Effector memory CD8-positive, alpha-beta T cell (primary cell): ENCODE data around the gene PDHX.
"Not testable (repeated sequence)": the region's sequence is repeated elsewhere in the genome, so short reads cannot be mapped to it uniquely, and the experiment has no call there.

Source experiments
- ATAC-seq: fragments of 150-1000 bp; cut with Tn5 transposase; replicated peaks from 2 replicates; pipeline ENCODE4 v1.10.0; 2021; ENCODE audit warnings: mild to moderate bottlenecking, moderate library complexity
- DNase-seq, 3 experiments: peaks; one replicate each; pipeline ENCODE4 v3.0.0; 2021
- H3K27ac Mint-ChIP-seq, 2 donors: one replicate each; pipeline ENCODE4 v1.8.0; 2022; ENCODE audit warnings: mild to moderate bottlenecking in 2 of 2, mixed read lengths in 2 of 2, moderate library complexity in 2 of 2
- H3K27me3 Mint-ChIP-seq, 2 donors: one replicate each; pipeline ENCODE4 v1.8.0; 2022; ENCODE audit warnings: mixed read lengths in 2 of 2
- H3K36me3 Mint-ChIP-seq: one replicate; pipeline ENCODE4 v1.8.0; 2022; ENCODE audit warnings: mild to moderate bottlenecking, moderate library complexity, mixed read lengths; ENCODE audit not compliant: insufficient read depth
- H3K4me1 Mint-ChIP-seq, 2 donors: one replicate each; pipeline ENCODE4 v1.8.0; 2022; ENCODE audit warnings: low read depth in 2 of 2, mixed read lengths in 2 of 2
- H3K4me3 Mint-ChIP-seq, 2 donors: one replicate each; pipeline ENCODE4 v1.8.0; 2022; ENCODE audit warnings: mild to moderate bottlenecking in 2 of 2, mixed read lengths in 2 of 2, moderate library complexity in 2 of 2
- H3K9me3 Mint-ChIP-seq, 2 donors: one replicate each; pipeline ENCODE4 v1.8.0; 2022; ENCODE audit warnings: mixed read lengths in 2 of 2
- total RNA-seq, 9 experiments: gene quantifications; one replicate each; lab custom pipeline; 2026; lab: John Stamatoyannopoulos, UW

The PDHX gene
- 14.1 to 33.4 (median 27.5) reads per million in 9 experiments for total RNA-seq

DNA sequence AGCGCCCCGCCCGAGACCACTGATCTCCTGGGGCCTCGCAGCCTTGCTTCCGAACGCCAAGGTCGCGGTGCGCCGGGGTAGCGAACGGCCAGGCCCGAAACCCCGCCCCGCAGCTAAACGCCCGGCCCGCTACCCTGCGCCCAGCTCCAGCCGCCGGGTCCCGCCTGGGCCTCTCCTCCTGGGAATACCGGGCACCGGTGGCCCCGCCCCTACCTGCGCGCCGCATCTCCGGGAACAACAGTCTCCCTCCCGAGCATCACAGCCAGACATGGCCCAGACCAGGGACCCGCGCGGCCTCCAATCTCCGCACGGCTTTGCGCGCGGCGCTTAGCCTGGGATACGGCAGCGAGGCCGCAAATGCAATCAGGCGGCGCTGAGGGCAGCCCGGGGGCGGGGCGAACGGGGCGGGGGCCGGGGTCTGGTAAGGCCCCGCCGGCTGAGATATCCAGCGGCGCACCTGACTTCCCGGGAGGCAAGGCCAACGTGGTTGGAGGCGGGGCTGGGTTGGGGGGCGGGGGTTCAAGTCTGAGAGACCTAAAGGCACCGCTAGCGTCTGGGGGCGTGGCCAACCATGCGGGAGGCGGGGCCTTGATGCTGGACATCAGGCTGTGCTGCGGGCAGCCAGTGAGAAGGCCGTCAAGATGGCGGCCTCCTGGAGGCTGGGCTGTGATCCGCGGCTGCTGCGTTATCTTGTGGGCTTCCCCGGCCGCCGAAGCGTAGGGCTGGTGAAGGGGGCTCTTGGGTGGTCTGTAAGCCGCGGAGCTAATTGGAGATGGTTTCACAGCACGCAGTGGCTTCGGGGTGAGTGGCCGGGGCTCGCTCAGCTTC lies at the start of gene PDHX, which contains the start of gene APIP:
Gene PDHX (plus strand): TSS at position 604 of the 828 bp plus-strand sequence. CDS start 38 bp downstream, at position 642.
Gene APIP (minus strand): TSS at position 365 of the 828 bp plus-strand sequence. CDS start 95 bp downstream, at position 270.
- H3K36me3 Mint-ChIP-seq, result peaks cover 7% of the 10 kb centered on the region

GRCh38 chr11:34869425-34869824 lies 47.0 kb upstream of the PDHX start:
- no peak overlapping the region for H3K4me3 Mint-ChIP-seq
- H3K4me1 Mint-ChIP-seq, result no peaks in the 10 kb centered on the region
- DNase-seq (no peak), ATAC-seq (no peak)
- H3K27ac Mint-ChIP-seq, result no peak overlapping the region
- H3K9me3 Mint-ChIP-seq, result no peaks in the 10 kb centered on the region
- H3K36me3 Mint-ChIP-seq, result no peaks in the 10 kb centered on the region
- no peaks in the 10 kb centered on the region for H3K27me3 Mint-ChIP-seq

More for the DNA sequence above, at the start of gene PDHX, which contains the start of gene APIP:
- peak; percentile 82 to 87 (median 84) for DNase-seq
- Mint-ChIP-seq H3K9me3 (no peaks in the 10 kb centered on the region), H3K4me1 (peaks cover 28 to 30% of the 10 kb centered on the region in 2 donors), H3K27me3 (no peaks in the 10 kb centered on the region), H3K4me3 (peak within 1 kb of the TSS; percentile 91 to 99), H3K27ac (peak within 1 kb of the TSS; percentile 95 to 99)
- ATAC-seq, result peak; percentile 82

DNA sequence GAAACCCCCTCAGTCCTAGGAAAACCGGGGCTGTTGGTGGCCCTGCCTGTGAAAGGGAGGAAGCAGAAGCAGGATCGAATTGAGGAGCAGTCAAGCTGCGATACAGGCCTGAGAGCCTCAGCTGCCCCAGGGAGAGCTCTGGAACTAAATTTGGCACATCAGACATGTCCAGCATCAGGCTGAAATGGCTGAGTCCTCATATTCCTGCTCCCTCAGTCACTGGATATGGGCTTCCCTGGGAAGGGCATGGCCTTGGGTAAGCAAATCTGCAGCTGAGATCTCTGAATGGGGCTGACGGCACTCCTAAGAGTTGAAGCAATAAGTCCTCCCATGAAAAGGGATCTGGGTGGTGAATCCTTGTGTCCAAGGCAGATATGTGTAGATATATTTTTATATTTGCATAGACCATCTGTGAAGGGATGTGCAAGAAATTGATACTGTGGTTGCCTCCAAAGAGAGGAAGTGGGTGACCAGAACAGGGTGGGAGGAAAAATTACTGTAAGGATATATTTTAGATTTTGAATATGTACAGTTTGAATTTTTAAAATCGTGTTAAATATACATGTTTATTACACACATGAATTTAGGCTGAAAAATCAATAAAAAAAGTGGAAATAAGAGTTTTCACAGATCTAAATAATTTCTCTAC lies 45.7 kb upstream of the PDHX start:
- Mint-ChIP-seq H3K27ac (no peak overlapping the region), H3K9me3 (no peaks in the 10 kb centered on the region), H3K4me1 (no peaks in the 10 kb centered on the region), H3K36me3 (no peaks in the 10 kb centered on the region), H3K4me3 (no peak overlapping the region), H3K27me3 (no peaks in the 10 kb centered on the region)
- DNase-seq, result no peak
- no peak for ATAC-seq

DNA sequence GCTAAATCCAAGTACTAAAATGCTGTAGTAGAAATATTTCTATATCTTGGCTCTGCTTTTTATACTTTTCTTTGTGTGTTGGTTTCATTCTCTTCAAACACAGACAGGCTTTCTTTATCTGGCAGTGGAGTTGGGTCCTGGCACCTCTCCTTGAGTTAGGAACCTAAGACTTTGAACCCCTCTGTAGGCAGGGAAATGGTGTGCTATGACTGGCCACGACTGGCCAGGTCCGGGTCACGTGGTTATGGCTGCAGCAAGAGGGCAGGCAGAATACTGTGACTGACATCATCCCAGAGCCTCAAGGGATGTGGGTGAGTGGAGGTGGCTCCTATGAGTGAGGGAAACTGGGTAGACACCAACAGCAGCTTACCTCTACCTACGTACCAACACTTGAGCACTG lies 42.2 kb upstream of the PDHX start:
- Mint-ChIP-seq H3K4me3 (no peak overlapping the region), H3K27me3 (no peaks in the 10 kb centered on the region), H3K27ac (no peak overlapping the region), H3K4me1 (no peaks in the 10 kb centered on the region), H3K36me3 (no peaks in the 10 kb centered on the region), H3K9me3 (no peaks in the 10 kb centered on the region)
- DNase-seq (no peak), ATAC-seq (no peak)

GRCh38 chr11:34877375-34877975 lies 38.9 kb upstream of the PDHX start:
- no peaks in the 10 kb centered on the region for H3K4me1 Mint-ChIP-seq
- no peaks in the 10 kb centered on the region for H3K9me3 Mint-ChIP-seq
- no peak overlapping the region for H3K27ac Mint-ChIP-seq
- no peaks in the 10 kb centered on the region for H3K27me3 Mint-ChIP-seq
- ATAC-seq (no peak), DNase-seq (no peak)
- no peaks in the 10 kb centered on the region for H3K36me3 Mint-ChIP-seq
- H3K4me3 Mint-ChIP-seq, result no peak overlapping the region

- H3K4me1 Mint-ChIP-seq, result no peaks in the 10 kb centered on the region
- DNase-seq (no peak), ATAC-seq (no peak)
- H3K4me3 Mint-ChIP-seq, result no peak overlapping the region
- no peaks in the 10 kb centered on the region for H3K9me3 Mint-ChIP-seq
- H3K36me3 Mint-ChIP-seq, result peaks cover 7% of the 10 kb centered on the region
- no peak overlapping the region for H3K27ac Mint-ChIP-seq
- H3K27me3 Mint-ChIP-seq, result no peaks in the 10 kb centered on the region
Observed at GRCh38 chr11:34881900-34882299, 34.5 kb upstream of the PDHX start.

DNA sequence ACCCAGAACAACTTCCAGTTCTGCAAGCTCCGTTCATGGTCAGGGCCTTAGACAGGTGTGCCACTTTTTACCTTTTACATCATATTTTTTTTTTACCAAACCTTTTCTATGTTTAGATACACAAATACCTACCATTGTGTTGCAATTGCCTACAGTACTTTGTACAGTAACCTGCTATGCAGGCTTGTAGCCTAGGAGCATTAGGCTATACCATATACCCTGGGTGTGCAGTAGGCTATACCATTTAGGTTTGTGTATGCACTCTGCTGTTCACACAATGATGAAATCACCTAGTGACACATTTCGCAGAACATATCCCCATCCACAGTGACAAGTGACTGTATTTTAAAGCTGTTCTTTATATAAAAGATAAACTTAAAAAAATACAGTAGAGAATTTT lies 29.8 kb upstream of the PDHX start:
- DNase-seq, result no peak
- Mint-ChIP-seq H3K27me3 (no peaks in the 10 kb centered on the region), H3K4me3 (no peak overlapping the region), H3K36me3 (peaks cover 7% of the 10 kb centered on the region), H3K27ac (no peak overlapping the region), H3K4me1 (no peaks in the 10 kb centered on the region), H3K9me3 (no peaks in the 10 kb centered on the region)
- ATAC-seq, result no peak

- Mint-ChIP-seq H3K27ac (no peak overlapping the region), H3K36me3 (peaks cover 7% of the 10 kb centered on the region), H3K4me1 (no peaks in the 10 kb centered on the region), H3K27me3 (no peaks in the 10 kb centered on the region), H3K4me3 (no peak overlapping the region), H3K9me3 (no peaks in the 10 kb centered on the region)
- ATAC-seq, result no peak
- DNase-seq, result no peak
Observed at GRCh38 chr11:34887260-34887659, 29.2 kb upstream of the PDHX start.

GRCh38 chr11:34890089-34890488 lies 26.3 kb upstream of the PDHX start:
- no peaks in the 10 kb centered on the region for H3K27me3 Mint-ChIP-seq
- no peaks in the 10 kb centered on the region for H3K36me3 Mint-ChIP-seq
- no peaks in the 10 kb centered on the region for H3K9me3 Mint-ChIP-seq
- no peak for DNase-seq
- no peaks in the 10 kb centered on the region for H3K4me1 Mint-ChIP-seq
- H3K27ac Mint-ChIP-seq, result no peak overlapping the region
- no peak overlapping the region for H3K4me3 Mint-ChIP-seq
- ATAC-seq, result no peak

DNA sequence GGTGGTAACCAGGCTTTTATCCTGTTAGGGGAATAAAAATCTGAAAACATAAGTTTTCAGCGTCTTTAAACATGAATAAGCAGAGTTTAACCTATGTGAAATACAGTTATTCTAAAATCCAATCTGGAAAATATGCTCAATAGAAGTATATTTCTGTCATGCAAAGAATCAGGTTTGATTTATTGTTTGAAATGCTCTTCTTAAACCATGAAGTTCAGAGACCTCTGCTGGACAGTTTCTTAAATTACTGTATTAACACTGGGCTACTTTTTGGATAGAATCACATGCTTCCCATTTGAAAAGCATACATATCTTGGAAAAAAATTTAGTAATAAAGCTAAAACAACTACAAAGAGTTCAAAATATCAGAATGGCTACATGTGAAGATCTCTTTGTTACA lies 25.6 kb upstream of the PDHX start:
- Mint-ChIP-seq H3K27me3 (no peaks in the 10 kb centered on the region), H3K27ac (no peak overlapping the region), H3K4me3 (no peak overlapping the region), H3K4me1 (no peaks in the 10 kb centered on the region), H3K36me3 (no peaks in the 10 kb centered on the region), H3K9me3 (no peaks in the 10 kb centered on the region)
- ATAC-seq (no peak), DNase-seq (no peak)

GRCh38 chr11:34891611-34892010 lies 24.8 kb upstream of the PDHX start:
- ATAC-seq (no peak), DNase-seq (no peak)
- H3K36me3 Mint-ChIP-seq, result no peaks in the 10 kb centered on the region
- no peaks in the 10 kb centered on the region for H3K27me3 Mint-ChIP-seq
- no peaks in the 10 kb centered on the region for H3K9me3 Mint-ChIP-seq
- H3K4me1 Mint-ChIP-seq, result no peaks in the 10 kb centered on the region
- no peak overlapping the region for H3K4me3 Mint-ChIP-seq
- no peak overlapping the region for H3K27ac Mint-ChIP-seq

GRCh38 chr11:34893416-34893815 lies 23.0 kb upstream of the PDHX start:
- H3K27me3 Mint-ChIP-seq, result no peaks in the 10 kb centered on the region
- peaks cover 0 to under 1% of the 10 kb centered on the region in 2 donors for H3K4me1 Mint-ChIP-seq
- no peak overlapping the region for H3K4me3 Mint-ChIP-seq
- no peaks in the 10 kb centered on the region for H3K36me3 Mint-ChIP-seq
- ATAC-seq (no peak), DNase-seq (no peak)
- H3K27ac Mint-ChIP-seq, result no peak overlapping the region
- H3K9me3 Mint-ChIP-seq, result peaks cover under 1 to 7% of the 10 kb centered on the region in 2 donors

DNA sequence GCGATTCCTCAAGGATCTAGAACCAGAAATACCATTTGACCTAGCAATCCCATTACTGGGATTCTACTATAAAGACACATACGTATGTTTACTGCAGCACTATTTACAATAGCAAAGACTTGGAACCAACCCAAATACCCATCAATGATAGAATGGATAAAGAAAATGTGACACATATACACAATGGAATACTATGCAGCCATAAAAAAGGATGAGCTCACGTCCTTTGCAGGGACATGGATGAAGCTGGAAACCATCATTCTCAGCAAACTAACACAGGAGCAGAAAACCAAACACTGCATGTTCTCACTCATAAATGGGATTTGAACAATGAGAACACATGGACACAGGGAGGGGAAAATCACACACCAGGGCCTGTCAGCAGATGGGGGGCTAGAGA lies 20.2 kb upstream of the PDHX start:
- not testable (repeated sequence) for H3K27ac Mint-ChIP-seq, DNase-seq, H3K4me3 Mint-ChIP-seq

More for the DNA sequence above, 20.2 kb upstream of the PDHX start:
- H3K9me3 Mint-ChIP-seq, result peaks cover 5 to 18% of the 10 kb centered on the region in 2 donors
- not testable (repeated sequence) for H3K4me1 Mint-ChIP-seq, ATAC-seq, H3K27me3 Mint-ChIP-seq, H3K36me3 Mint-ChIP-seq
